GM12875 (cell line): ENCODE measurements around the gene NFAT5.
A peak's percentile ranks its signal among the peaks of the same experiment; 100 is the strongest.
"Not testable (repeated sequence)": the region's sequence is repeated elsewhere in the genome, so short reads cannot be mapped to it uniquely, and the experiment has no call there.

Experiments
- H3K4me3 ChIP-seq: one replicate; pipeline ENCODE4 v1.5.1; 2011; ENCODE audit warnings: low read depth, low read length, control low read depth
- TF ChIP-seq, protein P1 (sequence below): IDR thresholded peaks from 2 replicates; pipeline ENCODE4 v1.5.1; 2011; ENCODE audit warnings: low read depth, mild to moderate bottlenecking, control low read depth, inconsistent platforms, low read length, moderate library complexity, borderline replicate concordance; ENCODE audit not compliant: insufficient read depth

The NFAT5 gene

DNA sequence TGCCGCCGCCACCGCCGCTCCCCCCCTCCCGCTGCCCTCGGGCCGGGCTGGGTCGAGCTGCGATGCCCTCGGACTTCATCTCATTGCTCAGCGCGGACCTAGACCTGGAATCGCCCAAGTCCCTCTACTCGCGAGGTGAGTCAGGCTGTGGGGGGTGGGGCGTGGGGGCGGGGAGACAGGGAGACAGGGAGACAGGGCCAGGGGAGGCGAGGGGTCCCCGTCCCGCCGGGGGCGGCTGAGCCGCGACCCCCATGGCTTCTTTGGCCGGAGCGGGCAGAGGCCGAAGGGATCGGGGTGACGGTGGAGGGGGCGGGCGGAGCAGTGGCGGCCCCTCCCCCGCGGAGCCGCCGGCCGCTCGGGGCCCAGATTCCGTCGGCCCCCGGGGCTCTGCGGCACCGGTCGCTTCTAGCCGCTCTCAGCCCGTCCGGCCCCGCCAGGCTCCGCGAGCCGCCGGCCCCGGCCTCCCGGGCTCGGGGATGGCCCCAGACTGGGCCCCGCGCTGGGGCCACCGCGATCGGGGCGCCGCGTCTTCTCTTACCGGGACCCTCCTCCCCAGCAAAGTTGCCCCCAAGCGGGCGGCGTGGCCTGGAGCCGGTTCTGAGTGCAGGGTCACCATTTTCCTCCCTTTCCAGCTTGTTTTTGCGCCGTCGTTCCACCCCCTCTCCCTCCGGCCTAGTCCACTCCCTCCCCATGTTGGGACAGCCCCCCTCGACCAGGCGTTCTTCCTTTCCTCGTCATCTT is 644 bp downstream of the NFAT5 start:
- TF ChIP-seq, protein P1, sequence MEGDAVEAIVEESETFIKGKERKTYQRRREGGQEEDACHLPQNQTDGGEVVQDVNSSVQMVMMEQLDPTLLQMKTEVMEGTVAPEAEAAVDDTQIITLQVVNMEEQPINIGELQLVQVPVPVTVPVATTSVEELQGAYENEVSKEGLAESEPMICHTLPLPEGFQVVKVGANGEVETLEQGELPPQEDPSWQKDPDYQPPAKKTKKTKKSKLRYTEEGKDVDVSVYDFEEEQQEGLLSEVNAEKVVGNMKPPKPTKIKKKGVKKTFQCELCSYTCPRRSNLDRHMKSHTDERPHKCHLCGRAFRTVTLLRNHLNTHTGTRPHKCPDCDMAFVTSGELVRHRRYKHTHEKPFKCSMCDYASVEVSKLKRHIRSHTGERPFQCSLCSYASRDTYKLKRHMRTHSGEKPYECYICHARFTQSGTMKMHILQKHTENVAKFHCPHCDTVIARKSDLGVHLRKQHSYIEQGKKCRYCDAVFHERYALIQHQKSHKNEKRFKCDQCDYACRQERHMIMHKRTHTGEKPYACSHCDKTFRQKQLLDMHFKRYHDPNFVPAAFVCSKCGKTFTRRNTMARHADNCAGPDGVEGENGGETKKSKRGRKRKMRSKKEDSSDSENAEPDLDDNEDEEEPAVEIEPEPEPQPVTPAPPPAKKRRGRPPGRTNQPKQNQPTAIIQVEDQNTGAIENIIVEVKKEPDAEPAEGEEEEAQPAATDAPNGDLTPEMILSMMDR, result no peak
- peak overlapping the region; percentile 85 for H3K4me3 ChIP-seq

DNA sequence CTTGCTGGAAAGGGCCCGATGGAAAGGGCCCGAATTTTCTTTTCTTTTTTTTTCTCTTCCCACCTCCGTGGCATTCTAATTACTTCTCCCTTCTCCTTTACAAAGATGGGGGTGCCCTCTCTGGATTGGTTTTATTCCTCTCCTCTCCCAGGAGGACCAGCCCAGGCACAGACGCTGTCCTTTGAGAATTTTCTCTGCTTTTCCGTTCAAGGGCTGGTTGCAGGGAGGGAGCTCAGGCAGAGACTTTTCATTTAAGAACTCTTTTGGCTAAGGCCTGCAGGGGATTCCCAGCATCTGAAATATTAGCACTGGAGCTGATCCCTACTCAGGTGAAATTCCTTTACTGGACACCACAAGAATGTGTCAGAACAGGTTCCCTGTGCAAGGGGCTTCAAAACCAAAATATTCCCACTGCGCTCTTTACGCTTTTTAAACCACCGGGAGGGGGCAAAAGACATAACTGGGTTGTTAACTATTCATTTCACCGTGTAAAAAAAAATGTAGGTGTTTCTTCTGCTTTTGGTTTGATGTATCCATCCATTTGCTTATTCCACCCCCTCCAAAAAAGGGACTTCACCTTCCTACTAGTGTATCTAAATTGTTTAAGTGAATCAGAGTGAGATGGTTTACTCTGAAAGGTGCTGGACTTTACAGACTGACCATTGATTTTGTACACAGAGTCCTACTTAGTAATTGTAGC is 1.4 kb downstream of the NFAT5 start:
- TF ChIP-seq, protein P1, result peak; percentile 12; the same call in 1 of the 2 replicates
- peak overlapping the region; percentile 85 for H3K4me3 ChIP-seq

DNA sequence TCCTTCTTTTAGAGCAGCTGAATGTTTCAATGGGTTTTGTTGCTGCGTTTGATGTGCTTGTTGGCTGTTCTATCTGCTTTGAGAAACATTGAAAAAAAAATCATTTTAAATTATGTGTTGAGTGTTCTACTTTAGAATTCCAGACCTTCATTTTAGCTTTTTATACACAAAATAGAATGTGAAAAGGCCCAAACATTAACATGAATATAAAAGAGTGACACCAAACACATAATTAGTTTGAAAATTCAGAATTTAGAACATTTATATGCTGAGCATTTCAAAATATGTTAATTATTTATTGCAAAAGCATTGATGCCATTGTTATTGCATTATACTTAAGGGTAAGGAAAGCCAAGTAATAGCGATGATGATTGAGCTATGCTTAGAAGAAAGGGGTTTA is 2.9 kb downstream of the NFAT5 start:
- H3K4me3 ChIP-seq, result peak overlapping the region; percentile 7
- TF ChIP-seq, protein P1, result no peak

DNA sequence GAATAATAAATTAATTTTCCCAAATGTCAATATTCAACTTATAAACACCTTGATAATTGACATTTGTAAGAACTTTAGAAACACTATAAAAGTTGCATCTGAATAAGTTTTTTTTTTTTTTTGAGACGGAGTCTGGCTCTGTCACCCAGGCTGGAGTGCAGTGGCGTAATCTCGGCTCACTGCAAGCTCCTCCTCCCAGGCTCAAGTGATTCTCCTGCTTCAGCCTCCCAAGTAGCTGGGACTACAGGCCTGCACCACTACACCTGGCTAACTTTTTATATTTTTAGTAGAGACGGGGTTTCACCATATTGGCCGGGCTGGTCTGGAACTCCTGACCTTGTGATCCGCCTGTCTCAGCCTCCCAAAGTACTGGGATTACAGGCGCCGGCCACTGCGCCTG is 13.0 kb downstream of the NFAT5 start:
- H3K4me3 ChIP-seq, result not testable (repeated sequence)

DNA sequence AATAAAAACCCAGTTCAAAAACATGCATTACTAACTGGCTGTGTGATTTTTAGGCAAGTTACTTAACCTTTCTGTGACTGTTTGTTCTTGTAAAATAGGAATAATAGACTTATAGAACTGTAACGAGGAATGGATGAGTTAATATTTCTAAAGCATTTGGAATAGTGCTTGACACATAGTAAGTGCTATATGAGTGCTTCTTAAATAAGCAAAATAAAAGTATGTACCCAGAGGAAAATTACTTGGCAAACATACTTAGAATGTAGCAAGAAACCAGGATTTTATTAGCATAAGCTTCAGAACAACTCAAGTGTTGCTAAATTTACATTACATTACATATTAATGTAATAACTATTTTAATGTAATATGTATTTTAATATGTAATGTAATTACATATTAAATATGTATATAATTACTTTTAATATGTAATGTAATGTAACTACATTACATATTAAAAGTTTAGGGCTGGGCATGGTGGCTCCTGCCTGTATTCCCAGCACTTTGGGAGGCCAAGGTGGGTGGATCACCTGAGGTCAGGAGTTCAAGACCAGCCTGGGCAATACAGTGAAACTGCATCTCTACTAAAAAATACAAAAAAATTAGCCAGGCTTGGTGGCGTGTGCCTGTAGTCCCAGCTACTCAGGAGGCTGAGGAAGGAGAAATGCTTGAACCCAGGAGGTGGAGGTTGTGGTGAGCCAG is 14.2 kb downstream of the NFAT5 start:
- TF ChIP-seq, protein P1, result no peak
- no peak overlapping the region for H3K4me3 ChIP-seq

DNA sequence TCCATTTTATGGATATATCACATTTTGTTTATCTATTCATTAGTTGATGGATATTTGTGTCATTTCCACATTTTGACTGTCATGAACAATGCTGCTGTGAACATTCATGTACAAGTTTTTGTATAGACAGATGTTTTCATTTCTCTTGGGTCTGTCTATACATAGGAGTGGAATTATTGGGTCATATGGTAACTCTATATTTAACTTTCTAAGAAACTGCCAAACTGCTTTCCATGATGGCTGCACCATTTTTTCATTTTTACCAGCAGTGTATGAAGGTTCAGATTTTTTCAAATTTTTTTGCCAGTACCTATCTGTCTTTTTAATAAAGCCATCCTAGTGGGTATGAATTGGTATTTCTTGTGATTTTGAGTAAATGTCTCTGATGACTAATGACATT is 15.5 kb downstream of the NFAT5 start:
- H3K4me3 ChIP-seq, result no peak overlapping the region
- TF ChIP-seq, protein P1, result no peak

DNA sequence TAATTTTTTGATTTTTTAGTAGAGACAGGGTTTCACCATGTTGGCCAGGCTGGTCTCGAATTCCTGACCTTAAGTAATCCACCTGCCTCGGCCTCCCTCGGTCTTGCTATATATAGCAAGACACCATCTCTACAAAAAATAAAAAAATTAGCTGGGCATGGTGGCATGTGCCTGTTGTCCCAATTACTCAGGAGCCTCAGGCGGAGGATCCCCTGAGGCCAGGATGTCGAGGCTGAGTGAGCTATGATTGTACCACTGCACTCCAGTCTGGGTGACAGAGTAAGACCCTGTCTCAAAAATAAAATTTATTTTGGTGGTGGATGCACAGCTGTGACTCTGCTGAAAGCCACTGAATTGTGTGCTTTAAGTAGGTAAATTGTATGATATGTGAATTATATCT is 18.7 kb downstream of the NFAT5 start:
- H3K4me3 ChIP-seq, result not testable (repeated sequence)

DNA sequence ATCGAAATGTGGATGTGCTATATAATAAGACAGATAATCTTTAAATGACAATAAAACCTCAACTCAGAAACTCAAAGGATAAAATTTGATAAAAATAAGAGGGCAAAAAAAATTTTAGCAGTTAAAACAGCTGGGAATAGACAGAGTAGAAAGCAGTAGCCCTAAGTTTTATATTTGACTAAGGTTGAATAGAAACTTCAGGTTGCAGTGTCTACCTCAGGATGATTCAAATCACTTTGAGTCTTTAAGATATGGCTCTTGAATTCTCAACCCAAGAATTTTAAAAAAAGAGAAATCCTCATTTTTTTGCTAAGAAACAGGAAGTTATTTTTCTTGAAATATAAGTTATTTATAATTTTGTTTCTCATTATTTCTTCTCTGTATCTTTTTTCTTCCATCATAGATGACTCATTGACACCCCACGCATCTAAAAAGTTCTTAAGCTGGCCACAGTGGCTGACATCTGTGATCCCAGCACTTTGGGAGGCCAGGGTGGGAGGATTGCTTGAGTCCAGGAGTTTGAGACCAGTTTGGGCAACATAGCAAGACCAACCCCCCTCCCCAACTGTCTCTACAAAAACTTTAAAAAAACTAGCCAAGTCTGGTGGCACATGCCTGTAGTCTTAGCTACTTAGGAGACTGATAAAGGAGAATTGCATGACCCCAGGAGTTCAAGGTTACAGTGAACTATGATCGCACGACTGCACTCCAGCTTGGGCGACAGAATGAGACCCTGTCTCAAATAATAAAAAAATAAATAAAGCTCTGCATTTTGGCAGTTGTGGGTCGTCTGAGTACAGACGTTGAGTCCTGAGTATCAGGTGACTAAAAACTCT is 23.9 kb downstream of the NFAT5 start:
- TF ChIP-seq, protein P1, result no peak
- H3K4me3 ChIP-seq, result no peak overlapping the region
